Left lung (tissue), 10 donors: ENCODE data around the gene DYNLT3. TPM values are rescaled to one million over a fixed set of nuclear protein-coding genes. Genes with fewer than 3 reads are reported as not detected.

Experiments used
- ATAC-seq: fragments of 200-7000 bp; cut with Tn5 transposase; one replicate; pipeline ENCODE4 v1.9.1; 2020; ENCODE audit warnings: moderate library complexity
- DNase-seq, 4 donors: peaks; one replicate each; pipeline ENCODE4 v3.0.0-alpha.2; 2013 to 2020
- H3K27ac ChIP-seq, 2 donors: fragments of 200-600 bp; sonication (generic) in 1 of 2; one replicate each; pipeline versions ENCODE4 v1.5.0 to v1.8.0; 2020 to 2021
- H3K27me3 ChIP-seq, 2 donors: fragments of 200-600 bp; sonication (generic) in 1 of 2; one replicate each; pipeline versions ENCODE4 v1.5.0 to v1.8.0; 2020 to 2021
- H3K36me3 ChIP-seq, 2 donors: fragments of 200-600 bp; sonication (generic) in 1 of 2; one replicate each; pipeline versions ENCODE4 v1.5.0 to v1.8.0; 2020 to 2021
- H3K4me1 ChIP-seq, 2 donors: fragments of 200-600 bp; one replicate each; pipeline ENCODE4 v1.8.0; 2021
- H3K4me3 ChIP-seq, 2 donors: fragments of 200-600 bp; sonication (generic) in 1 of 2; one replicate each; pipeline versions ENCODE4 v1.5.0 to v1.8.0; 2020 to 2021; ENCODE audit warnings: mild to moderate bottlenecking in 1 of 2
- H3K9me3 ChIP-seq, 2 donors: fragments of 200-600 bp; sonication (generic) in 1 of 2; one replicate each; pipeline versions ENCODE4 v1.5.0 to v1.8.0; 2020 to 2021
- CTCF ChIP-seq, 2 donors: fragments of 200-600 bp; sonication (generic) in 1 of 2; IDR thresholded peaks; one replicate each; pipeline versions ENCODE4 v1.5.0 to v1.8.0; 2021; ENCODE audit warnings: antibody characterized with exemption in 2 of 2
- intact Hi-C, 2 donors: fragments of 100-400 bp; cut with DNase I; formaldehyde crosslinking; loops; one replicate each; pipeline versions ENCODE4 v1.11.2 to v1.14.2; 2022
- polyA plus RNA-seq, 6 donors: library from polyadenylated mRNA; unstranded; fragments of 120-200 nt; gene quantifications; one replicate each; pipeline ENCODE4 v1.2.1, GENCODE V29; 2013; ENCODE audit not compliant: insufficient read length in 6 of 6
- total RNA-seq, 2 donors: library from RNA; stranded (reverse); fragmentation: NEBNext Ultra II Directional; extraction: Animal tissue kit (Norgen Biotek cat#: 25700); gene quantifications; one replicate each; pipeline ENCODE4 v1.2.1, GENCODE V29; 2021
- donor health status: DM: no; HTN: yes; CAD: no.
- donor health status: DM: no; HTN: no; CAD: no.

Gene DYNLT3
- total and polyA plus RNA-seq, 8 donors = 25.9 to 37.9 (median 34.9) TPM

DNA sequence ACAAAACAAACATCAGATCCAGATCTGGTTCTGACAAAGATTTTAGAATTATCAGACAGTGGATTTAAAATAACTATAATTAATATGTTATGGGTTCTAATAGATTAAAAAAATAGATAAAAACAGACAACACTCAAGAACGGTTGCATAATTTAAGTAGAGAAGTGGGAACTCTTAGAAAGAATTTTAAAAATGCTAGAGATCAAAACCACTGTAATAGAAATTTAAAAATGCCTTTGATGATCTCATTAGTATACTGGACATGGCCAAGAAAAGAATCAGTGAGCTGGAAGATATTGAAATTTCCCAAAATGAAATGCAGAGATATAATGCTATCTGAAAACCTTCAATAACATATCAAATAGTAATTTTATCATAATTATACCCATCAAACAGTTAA is 28.3 kb upstream of the DYNLT3 start:
- intact Hi-C loops = no loop called here
- no peaks in the 10 kb centered on the region for H3K9me3 ChIP-seq
- no peak overlapping the region for H3K27ac ChIP-seq
- TF ChIP-seq CTCF (IDR thresholded peaks at IDR 0.05) = no peak
- no peaks in the 10 kb centered on the region for H3K27me3 ChIP-seq
- H3K36me3 ChIP-seq = no peaks in the 10 kb centered on the region
- DNase-seq (no peak), ATAC-seq (no peak)
- no peaks in the 10 kb centered on the region for H3K4me1 ChIP-seq
- H3K4me3 ChIP-seq = no peak overlapping the region

DNA sequence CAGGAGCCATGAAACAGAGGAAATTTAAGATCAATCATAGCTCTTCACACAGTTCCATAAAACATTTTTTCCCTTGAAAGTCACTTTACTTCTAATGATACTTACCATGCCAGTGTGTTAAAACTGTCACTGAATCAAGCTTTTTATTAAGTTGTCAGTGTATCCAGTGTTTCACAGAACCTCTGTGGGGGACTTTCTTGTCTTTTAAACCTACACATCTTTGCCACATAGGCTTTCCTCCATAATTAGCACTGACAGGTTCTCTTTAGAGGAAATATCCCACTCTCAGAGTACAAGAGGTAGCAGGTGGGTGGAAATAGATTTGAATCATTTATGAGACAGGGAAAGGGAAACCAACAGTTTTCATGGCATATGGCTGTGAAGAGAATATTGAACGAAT is 25.8 kb upstream of the DYNLT3 start:
- ATAC-seq = no peak
- DNase-seq = no peak
- H3K9me3 ChIP-seq = no peaks in the 10 kb centered on the region
- no peak for TF ChIP-seq CTCF (IDR thresholded peaks at IDR 0.05)
- H3K36me3 ChIP-seq = no peaks in the 10 kb centered on the region
- H3K4me1 ChIP-seq = no peaks in the 10 kb centered on the region
- H3K4me3 ChIP-seq = no peak overlapping the region
- H3K27ac ChIP-seq = no peak overlapping the region
- H3K27me3 ChIP-seq = no peaks in the 10 kb centered on the region
- intact Hi-C loops = no loop called here

- Histone ChIP-seq H3K27me3 (no peaks in the 10 kb centered on the region), H3K4me3 (no peak overlapping the region), H3K27ac (no peak overlapping the region), H3K4me1 (no peaks in the 10 kb centered on the region), H3K9me3 (no peaks in the 10 kb centered on the region), H3K36me3 (no peaks in the 10 kb centered on the region)
- TF ChIP-seq CTCF (IDR thresholded peaks at IDR 0.05) = no peak
- intact Hi-C loops = no loop called here
- DNase-seq = no peak
- ATAC-seq = no peak
These were observed 24.9 kb upstream of the DYNLT3 start for GRCh38 chrX:37872303-37872655.

DNA sequence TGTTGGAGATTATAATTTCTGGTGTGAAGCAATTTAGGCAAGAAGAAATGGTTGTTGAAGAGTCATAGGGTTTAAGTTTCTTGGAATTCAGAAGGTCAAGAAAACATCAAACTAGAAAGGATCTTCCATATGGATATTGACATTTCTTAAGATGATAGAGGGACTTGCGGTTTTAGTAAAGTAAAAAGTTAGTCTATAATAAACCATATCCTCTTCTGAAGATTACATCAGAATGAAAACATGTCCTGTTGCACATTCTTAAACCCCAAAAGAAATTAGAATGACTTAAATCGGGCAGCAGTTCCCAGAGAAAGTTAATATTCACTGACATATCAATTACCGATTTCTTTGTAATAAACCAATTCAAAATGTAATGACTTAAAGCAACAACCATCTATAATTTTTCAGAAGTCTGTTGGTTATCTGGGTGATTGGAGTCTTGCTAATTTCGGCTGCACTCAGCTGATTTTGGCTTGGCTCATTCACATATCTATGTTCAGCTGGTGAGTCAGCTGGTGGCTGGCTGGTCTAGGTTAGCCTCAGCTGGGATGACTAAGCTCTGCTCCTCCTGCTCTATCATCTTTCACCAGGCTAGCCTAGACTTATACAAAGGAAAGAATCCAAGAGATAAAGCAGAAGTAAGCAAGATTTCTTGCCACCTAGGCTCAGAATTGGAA is 24.4 kb upstream of the DYNLT3 start:
- Histone ChIP-seq H3K9me3 (no peaks in the 10 kb centered on the region), H3K4me3 (no peak overlapping the region), H3K4me1 (no peaks in the 10 kb centered on the region), H3K36me3 (no peaks in the 10 kb centered on the region), H3K27ac (no peak overlapping the region), H3K27me3 (no peaks in the 10 kb centered on the region)
- ATAC-seq = peak; percentile 62
- no peak for TF ChIP-seq CTCF (IDR thresholded peaks at IDR 0.05)
- intact Hi-C loops = no loop called here
- no peak for DNase-seq

DNA sequence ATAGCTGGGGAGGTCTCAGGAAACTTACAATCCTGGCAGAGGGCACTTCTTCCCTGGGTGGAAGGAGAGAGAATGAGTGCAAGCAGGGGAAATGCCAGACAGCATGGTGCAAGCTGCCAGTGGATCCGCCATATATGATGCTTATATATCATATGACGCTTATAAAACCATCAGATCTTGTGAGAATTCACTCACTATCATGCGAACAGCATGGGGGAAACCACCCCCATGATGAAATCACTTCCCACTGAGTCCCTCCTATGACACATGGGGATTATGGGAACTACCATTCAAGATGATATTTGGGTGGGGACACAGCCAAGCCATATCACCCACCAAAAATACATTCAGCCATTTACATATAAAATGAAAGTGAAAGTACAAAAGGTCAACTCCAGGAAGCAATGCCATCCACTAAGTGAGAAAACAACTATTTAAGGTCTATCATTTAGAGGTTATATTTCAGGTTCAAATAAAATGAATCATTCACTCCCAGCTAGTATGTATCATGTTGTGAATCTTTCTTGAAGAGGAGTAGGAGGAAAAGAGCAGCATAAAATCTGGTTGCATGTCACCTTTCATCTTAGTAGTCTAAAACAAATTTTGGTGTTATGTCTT is 20.3 kb upstream of the DYNLT3 start:
- no peak for TF ChIP-seq CTCF (IDR thresholded peaks at IDR 0.05)
- DNase-seq = no peak
- no peaks in the 10 kb centered on the region for H3K27me3 ChIP-seq
- no peak for ATAC-seq
- no peaks in the 10 kb centered on the region for H3K36me3 ChIP-seq
- no peaks in the 10 kb centered on the region for H3K4me1 ChIP-seq
- no peaks in the 10 kb centered on the region for H3K9me3 ChIP-seq
- H3K4me3 ChIP-seq = no peak overlapping the region
- no peak overlapping the region for H3K27ac ChIP-seq
- intact Hi-C loops = no loop called here
